Breast epithelium (tissue), 3 donors: ENCODE measurements around the gene RASA3.

Experiments used
- CTCF ChIP-seq, 3 donors: fragments of 450-650 bp; IDR thresholded peaks; one replicate each; pipeline ENCODE4 v1.5.1; 2016 to 2017; ENCODE audit warnings: antibody characterized with exemption in 3 of 3, mild to moderate bottlenecking in 3 of 3, moderate library complexity in 3 of 3
- POLR2AphosphoS5 ChIP-seq, 3 donors: sonication (generic); formaldehyde crosslinking; IDR thresholded peaks; one replicate each; pipeline ENCODE4 v1.6.1; 2017; ENCODE audit warnings: antibody characterized with exemption in 3 of 3

- TF ChIP-seq CTCF (IDR thresholded peaks at IDR 0.05) = no peak
- TF ChIP-seq POLR2AphosphoS5 (IDR thresholded peaks at IDR 0.05) = no peak
Measured at GRCh38 chr13:114161644-114162532, 29.5 kb upstream of the RASA3 start.
